Peyer's patch (tissue), 4 donors: ENCODE results near the gene CKMT1B. TPM values are rescaled to one million over a fixed set of nuclear protein-coding genes. Genes with fewer than 3 reads are reported as not detected.
"Not testable (repeated sequence)": the region's sequence is repeated elsewhere in the genome, so short reads cannot be mapped to it uniquely, and the experiment has no call there.

ENCODE experiments used
- DNase-seq, 3 donors: peaks; one replicate each; pipeline ENCODE4 v3.0.0-alpha.2; 2017 to 2019
- H3K27ac ChIP-seq, 4 donors: fragments of 200-600 bp; sonication (generic); one replicate each; pipeline ENCODE4 v1.5.1; 2016 to 2019
- H3K27me3 ChIP-seq, 2 donors: fragments of 200-600 bp; sonication (generic); one replicate each; pipeline ENCODE4 v1.5.1; 2019
- H3K36me3 ChIP-seq, 3 donors: fragments of 200-600 bp; sonication (generic); one replicate each; pipeline ENCODE4 v1.5.1; 2016 to 2019
- H3K4me1 ChIP-seq, 4 donors: fragments of 200-600 bp; sonication (generic); one replicate each; pipeline ENCODE4 v1.5.1; 2016 to 2019
- H3K4me3 ChIP-seq, 4 donors: fragments of 200-600 bp; sonication (generic); 1 replicate in 3 of 4; 2 replicates in 1 of 4; pipeline ENCODE4 v1.5.1; 2016 to 2019; ENCODE audit warnings: mild to moderate bottlenecking in 1 of 4
- H3K9me3 ChIP-seq, 4 donors: fragments of 200-600 bp; sonication (generic); one replicate each; pipeline ENCODE4 v1.5.1; 2016 to 2019; ENCODE audit warnings: mild to moderate bottlenecking in 1 of 4
- CTCF ChIP-seq, 6 experiments: fragments of 450-650 bp in 4 of 6; fragments of 200-600 bp in 2 of 6; sonication (generic) in 1 of 6; IDR thresholded peaks; one replicate each; pipeline ENCODE4 v1.5.1; 2017 to 2019; ENCODE audit warnings: antibody characterized with exemption in 6 of 6, mild to moderate bottlenecking in 3 of 6, moderate library complexity in 1 of 6
- POLR2A ChIP-seq, 2 donors: fragments of 450-650 bp; IDR thresholded peaks; one replicate each; pipeline ENCODE4 v1.5.1; 2017; ENCODE audit warnings: antibody characterized with exemption in 2 of 2, mild to moderate bottlenecking in 2 of 2, moderate library complexity in 2 of 2
- total RNA-seq, 4 donors: library from RNA; depleted of rRNA; stranded (reverse); fragments of >200 nt; gene quantifications; one replicate each; pipeline ENCODE4 v1.1.0, GENCODE V29; 2016

The CKMT1B gene
- total RNA-seq = 100 to 1,000 TPM in 3 of 4 donors, 10 to 100 TPM in 1; 74.3 to 134 (median 111) TPM

GRCh38 chr15:43593328-43594190 lies at the start of gene CKMT1B:
TSS of gene CKMT1B (plus strand) at chr15:43594027. CDS start at chr15:43594219, 192 bp downstream.
- not testable (repeated sequence) for H3K4me1 ChIP-seq, H3K27ac ChIP-seq, H3K9me3 ChIP-seq, H3K27me3 ChIP-seq, DNase-seq, H3K36me3 ChIP-seq, H3K4me3 ChIP-seq

- Histone ChIP-seq H3K4me1 (no peaks in the 10 kb centered on the region), H3K4me3 (no peak overlapping the region), H3K9me3 (no peaks in the 10 kb centered on the region), H3K27ac (no peak overlapping the region), H3K36me3 (peaks cover 0 to 22% (median 0%) of the 10 kb centered on the region in 3 donors), H3K27me3 (no peaks in the 10 kb centered on the region)
- no peak for TF ChIP-seq CTCF (IDR thresholded peaks at IDR 0.05)
- TF ChIP-seq POLR2A (IDR thresholded peaks at IDR 0.05) = no peak
- no peak for DNase-seq
These were observed 49.6 kb upstream of the CKMT1B start for GRCh38 chr15:43544266-43544665.

- DNase-seq = no peak
- H3K4me3 ChIP-seq = no peak overlapping the region
- H3K27ac ChIP-seq = no peak overlapping the region
- H3K36me3 ChIP-seq = peaks cover 0 to 23% (median 0%) of the 10 kb centered on the region in 3 donors
- H3K27me3 ChIP-seq = no peaks in the 10 kb centered on the region
- TF ChIP-seq POLR2A (IDR thresholded peaks at IDR 0.05) (no peak), CTCF (IDR thresholded peaks at IDR 0.05) (no peak)
- H3K9me3 ChIP-seq = no peaks in the 10 kb centered on the region
- H3K4me1 ChIP-seq = no peaks in the 10 kb centered on the region
These were observed 48.4 kb upstream of the CKMT1B start for GRCh38 chr15:43545426-43545825.

- H3K27me3 ChIP-seq = no peaks in the 10 kb centered on the region
- peaks cover 0 to 23% (median 0%) of the 10 kb centered on the region in 3 donors for H3K36me3 ChIP-seq
- H3K9me3 ChIP-seq = no peaks in the 10 kb centered on the region
- no peak overlapping the region for H3K4me3 ChIP-seq
- no peaks in the 10 kb centered on the region for H3K4me1 ChIP-seq
- H3K27ac ChIP-seq = no peak overlapping the region
- DNase-seq = no peak
- TF ChIP-seq POLR2A (IDR thresholded peaks at IDR 0.05) (no peak), CTCF (IDR thresholded peaks at IDR 0.05) (no peak)
These were observed 46.3 kb upstream of the CKMT1B start for GRCh38 chr15:43547539-43547938.

- Histone ChIP-seq H3K27me3 (no peaks in the 10 kb centered on the region), H3K36me3 (peaks cover 0 to 30% (median 0%) of the 10 kb centered on the region in 3 donors), H3K4me3 (no peak overlapping the region), H3K27ac (no peak overlapping the region), H3K4me1 (no peaks in the 10 kb centered on the region), H3K9me3 (no peaks in the 10 kb centered on the region)
- no peak for TF ChIP-seq POLR2A (IDR thresholded peaks at IDR 0.05)
- TF ChIP-seq CTCF (IDR thresholded peaks at IDR 0.05) = no peak
- no peak for DNase-seq
These were observed 43.1 kb upstream of the CKMT1B start for GRCh38 chr15:43550527-43551363.

GRCh38 chr15:43552256-43552655 lies 41.6 kb upstream of the CKMT1B start:
- TF ChIP-seq POLR2A (IDR thresholded peaks at IDR 0.05) = no peak
- TF ChIP-seq CTCF (IDR thresholded peaks at IDR 0.05) = no peak
- Histone ChIP-seq H3K27ac (no peak overlapping the region), H3K4me1 (no peaks in the 10 kb centered on the region), H3K36me3 (peaks cover 0 to 44% (median 0%) of the 10 kb centered on the region in 3 donors), H3K4me3 (no peak overlapping the region), H3K9me3 (no peaks in the 10 kb centered on the region), H3K27me3 (no peaks in the 10 kb centered on the region)
- no peak for DNase-seq
